SK-MEL-5 (cell line): Measurements from ENCODE around the gene MED29. TPM values are rescaled to one million over a fixed set of nuclear protein-coding genes. Genes with fewer than 3 reads are reported as not detected.

Experiments used
- DNase-seq: peaks from one replicate; pipeline ENCODE4 v3.0.0-alpha.2; 2016; ENCODE audit warnings: low read depth, low spot score
- in situ Hi-C: cut with HindIII; loops from 2 replicates; pipeline ENCODE4 v1.10.0; 2016; ENCODE audit warnings: low sequenced_read_pairs, high pct_unique_total_duplicates, low pct_unique_long_range_greater_than_20kb
- polyA plus RNA-seq, 2 experiments: library from polyadenylated mRNA; depleted of rRNA; stranded (reverse); fragments of >200 nt; gene quantifications; 2 replicates each; pipeline ENCODE4 v1.2.3, GENCODE V29; 2015
- total RNA-seq: library from RNA; depleted of rRNA; stranded (reverse); fragments of >200 nt; shearing (Covaris generic); gene quantifications from 2 replicates; pipeline ENCODE4 v1.2.3, GENCODE V29; 2014; rRNA removed

MED29 gene, protein sequence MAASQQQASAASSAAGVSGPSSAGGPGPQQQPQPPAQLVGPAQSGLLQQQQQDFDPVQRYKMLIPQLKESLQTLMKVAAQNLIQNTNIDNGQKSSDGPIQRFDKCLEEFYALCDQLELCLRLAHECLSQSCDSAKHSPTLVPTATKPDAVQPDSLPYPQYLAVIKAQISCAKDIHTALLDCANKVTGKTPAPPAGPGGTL
- 20.9 and 23.2 TPM in 2 replicates for total RNA-seq
- polyA plus RNA-seq (2015; cell fraction: cytosol; rRNA removed): 34.9 and 42.6 TPM in 2 replicates
- 10.9 and 17.1 TPM in 2 replicates for polyA plus RNA-seq (2015; cell fraction: nucleus; rRNA removed)

- in situ Hi-C loops: no loop called here
- DNase-seq: peak; percentile 100
Observed at GRCh38 chr19:39390751-39391437, at the start of gene MED29, which contains the start of gene PAF1. TSS of gene MED29 (plus strand) at chr19:39391378. CDS start at chr19:39391423, 45 bp downstream. TSS of gene PAF1 (minus strand) at chr19:39391106. CDS start at chr19:39390864, 242 bp downstream.

- in situ Hi-C loops: no loop called here
- peak; percentile 96 for DNase-seq
Observed at GRCh38 chr19:39341719-39342604, 49.2 kb upstream of the MED29 start, which contains the start of gene SAMD4B. TSS of gene SAMD4B (plus strand) at chr19:39342421. CDS start at chr19:39356894, 14,473 bp downstream.

GRCh38 chr19:39342647-39343305, 48.4 kb upstream of the MED29 start:
- DNase-seq: no peak
- in situ Hi-C loops: no loop called here

DNA sequence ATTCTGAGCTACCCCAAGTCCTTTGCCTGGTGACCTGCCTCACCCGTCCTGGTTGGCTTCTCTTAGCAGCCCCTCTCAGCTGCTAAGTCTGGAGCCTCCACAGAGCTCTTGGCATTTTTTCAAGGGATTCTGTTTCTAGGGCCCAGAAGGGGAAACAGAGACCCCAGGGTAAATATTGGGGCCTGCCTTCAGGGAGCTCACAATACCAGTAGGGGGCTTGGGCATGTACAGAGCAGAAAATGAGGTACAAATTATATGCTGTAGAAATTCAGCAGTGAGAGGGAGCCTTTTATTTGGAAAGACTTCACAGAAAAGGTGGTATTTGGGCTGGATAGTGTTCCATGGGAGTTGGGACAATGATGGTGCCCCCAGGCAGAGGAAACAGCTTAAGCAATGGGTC, 45.2 kb upstream of the MED29 start:
- in situ Hi-C loops: no loop called here
- no peak for DNase-seq

- no peak for DNase-seq
- in situ Hi-C loops: no loop called here
Observed at GRCh38 chr19:39347332-39348164, 43.6 kb upstream of the MED29 start.

- in situ Hi-C loops: no loop called here
- DNase-seq: no peak
Observed at GRCh38 chr19:39349326-39349725, 41.9 kb upstream of the MED29 start.

DNA sequence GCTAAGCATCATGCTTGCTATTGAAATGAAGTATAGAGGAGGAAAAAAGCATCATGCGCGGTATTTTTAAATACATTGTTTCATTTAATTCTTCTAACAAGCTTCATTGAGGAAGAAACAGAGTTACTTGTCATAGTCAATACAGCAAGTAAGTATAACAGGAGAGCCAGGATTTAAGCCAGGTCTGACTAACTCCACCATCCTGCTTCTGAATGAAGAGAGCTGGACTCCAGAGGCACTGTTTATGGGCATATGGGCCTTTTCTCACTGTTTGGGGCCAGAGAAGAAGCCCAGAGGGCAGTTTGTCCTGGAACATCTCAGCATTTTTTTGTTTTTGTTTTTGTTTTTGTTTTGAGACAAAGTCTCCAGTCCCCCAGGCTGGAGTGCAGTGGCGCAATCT, 41.0 kb upstream of the MED29 start:
- in situ Hi-C loops: no loop called here
- DNase-seq: no peak

- in situ Hi-C loops: no loop called here
Observed at GRCh38 chr19:39351537-39352064, 39.6 kb upstream of the MED29 start.

DNA sequence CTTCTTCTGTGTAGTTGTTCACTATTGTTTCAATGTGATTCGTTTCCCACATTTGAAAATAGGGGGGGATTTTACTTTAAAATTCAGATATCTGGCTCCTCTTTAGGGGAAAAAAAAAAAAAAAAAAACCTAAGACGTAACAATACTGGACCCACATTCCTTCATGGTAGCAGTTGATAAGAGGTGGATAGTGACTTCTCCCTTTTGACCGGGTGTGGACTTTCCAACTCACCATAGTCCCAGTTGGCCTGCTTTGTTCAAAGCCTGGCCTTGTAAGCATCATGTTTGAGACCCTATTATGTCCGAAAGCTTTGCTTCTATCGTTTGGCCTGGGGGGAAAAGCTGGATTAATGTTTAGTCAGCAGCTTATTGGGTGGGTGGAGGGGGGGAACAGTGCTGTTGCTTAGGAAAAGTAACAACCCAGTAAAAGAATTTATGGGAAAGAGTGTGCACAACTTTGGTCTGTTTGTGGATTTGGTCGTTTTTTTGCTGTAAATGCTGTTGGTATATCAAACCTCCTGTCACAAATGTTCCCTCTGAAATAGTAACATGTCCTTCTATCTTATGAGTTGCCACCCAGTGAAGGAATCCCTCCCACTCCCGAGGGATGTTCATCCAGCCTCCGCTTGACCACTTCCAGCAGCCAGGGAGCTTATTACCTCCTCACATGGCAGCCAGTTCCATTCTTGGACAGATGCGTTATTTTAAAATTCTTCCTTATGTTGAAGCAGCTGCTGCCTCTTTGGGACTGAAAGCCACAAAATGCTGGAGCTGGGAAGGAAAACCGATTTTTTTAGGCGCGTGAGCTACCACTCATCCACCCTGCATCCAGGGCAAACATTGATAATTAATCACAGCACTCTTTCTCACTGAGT, 38.6 kb upstream of the MED29 start:
- in situ Hi-C loops: no loop called here
- DNase-seq: no peak

More at GRCh38 chr19:39351537-39352064, 39.6 kb upstream of the MED29 start:
- DNase-seq: peak; percentile 44

GRCh38 chr19:39355253-39355652, 35.9 kb upstream of the MED29 start:
- no peak for DNase-seq
- in situ Hi-C loops: no loop called here

- no peak for DNase-seq
- in situ Hi-C loops: no loop called here
Observed at GRCh38 chr19:39356073-39356472, 35.1 kb upstream of the MED29 start.

- in situ Hi-C loops: no loop called here
- no peak for DNase-seq
Observed at GRCh38 chr19:39356647-39357046, 34.5 kb upstream of the MED29 start.

- no peak for DNase-seq
- in situ Hi-C loops: no loop called here
Observed at GRCh38 chr19:39359026-39359425, 32.2 kb upstream of the MED29 start.

DNA sequence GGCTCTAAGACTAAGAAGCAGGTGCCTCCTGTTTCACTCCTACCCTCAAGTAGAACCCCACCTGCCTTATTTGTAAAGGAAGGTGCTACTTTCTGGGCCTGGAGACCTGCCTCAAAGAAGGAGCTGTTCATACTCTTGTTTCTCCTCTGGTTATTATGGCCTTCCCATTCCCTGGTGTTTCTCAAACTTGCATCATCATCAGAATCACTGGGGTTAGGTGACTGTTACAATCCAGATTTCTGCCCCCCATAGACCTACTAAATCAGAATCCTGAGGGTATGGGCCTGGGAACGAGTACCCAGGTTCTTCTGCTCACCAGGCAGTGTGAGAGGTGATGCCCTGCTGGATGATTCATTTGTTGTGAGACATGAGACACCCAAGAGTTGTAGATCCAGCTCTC, 30.6 kb upstream of the MED29 start:
- no peak for DNase-seq
- in situ Hi-C loops: no loop called here
